ENCODE data around the gene RCBTB2.

DNA sequence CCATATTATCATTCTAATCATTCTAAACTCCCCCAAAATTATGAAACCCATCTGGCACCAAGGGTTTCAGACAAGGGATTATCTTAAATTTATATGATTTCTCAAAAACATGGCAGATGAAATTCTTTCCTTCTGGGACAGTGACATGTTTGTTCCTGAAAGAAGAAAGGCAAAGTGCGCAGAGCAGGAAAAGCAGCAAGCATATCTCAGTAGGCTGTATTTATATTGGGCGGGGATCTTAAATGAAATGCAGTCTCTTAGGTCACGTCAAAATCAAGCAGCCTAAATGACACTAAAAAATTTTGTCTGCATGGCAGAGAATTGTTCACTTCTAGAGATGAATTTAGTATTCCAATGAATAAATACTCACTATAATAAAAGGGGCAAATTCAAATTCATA lies 49.3 kb downstream of the RCBTB2 start:
- TF ChIP-seq, protein P1, sequence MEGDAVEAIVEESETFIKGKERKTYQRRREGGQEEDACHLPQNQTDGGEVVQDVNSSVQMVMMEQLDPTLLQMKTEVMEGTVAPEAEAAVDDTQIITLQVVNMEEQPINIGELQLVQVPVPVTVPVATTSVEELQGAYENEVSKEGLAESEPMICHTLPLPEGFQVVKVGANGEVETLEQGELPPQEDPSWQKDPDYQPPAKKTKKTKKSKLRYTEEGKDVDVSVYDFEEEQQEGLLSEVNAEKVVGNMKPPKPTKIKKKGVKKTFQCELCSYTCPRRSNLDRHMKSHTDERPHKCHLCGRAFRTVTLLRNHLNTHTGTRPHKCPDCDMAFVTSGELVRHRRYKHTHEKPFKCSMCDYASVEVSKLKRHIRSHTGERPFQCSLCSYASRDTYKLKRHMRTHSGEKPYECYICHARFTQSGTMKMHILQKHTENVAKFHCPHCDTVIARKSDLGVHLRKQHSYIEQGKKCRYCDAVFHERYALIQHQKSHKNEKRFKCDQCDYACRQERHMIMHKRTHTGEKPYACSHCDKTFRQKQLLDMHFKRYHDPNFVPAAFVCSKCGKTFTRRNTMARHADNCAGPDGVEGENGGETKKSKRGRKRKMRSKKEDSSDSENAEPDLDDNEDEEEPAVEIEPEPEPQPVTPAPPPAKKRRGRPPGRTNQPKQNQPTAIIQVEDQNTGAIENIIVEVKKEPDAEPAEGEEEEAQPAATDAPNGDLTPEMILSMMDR (conservative IDR thresholded peaks at IDR 0.05; ENCODE audit: low read length) = no peak
- TF ChIP-seq EZH2phosphoT487 (IDR thresholded peaks at IDR 0.05; ENCODE audit: borderline replicate concordance) = no peak

Measured in Loucy (cell line).